GM12892 (cell line): Measurements from ENCODE around the gene DNAJC9.
"Not testable (repeated sequence)": the region's sequence is repeated elsewhere in the genome, so short reads cannot be mapped to it uniquely, and the experiment has no call there.

Source experiments
- POLR2A ChIP-seq: IDR thresholded peaks from 2 replicates; pipeline ENCODE4 v1.6.1; 2011; ENCODE audit warnings: low read depth, low read length, control low read depth
- POLR2AphosphoS5 ChIP-seq: IDR thresholded peaks from 2 replicates; pipeline ENCODE4 v1.6.1; 2011; ENCODE audit warnings: low read depth, low read length, control low read depth
- TAF1 ChIP-seq: IDR thresholded peaks from 2 replicates; pipeline ENCODE4 v1.6.1; 2011; ENCODE audit warnings: low read depth, mild to moderate bottlenecking, control low read depth, low read length, borderline replicate concordance

- not testable (repeated sequence) for TF ChIP-seq POLR2A, POLR2AphosphoS5, TAF1
Measured at GRCh38 chr10:73258612-73259011, 11.6 kb upstream of the DNAJC9 start.
